Stimulated activated CD4-positive, alpha-beta T cell treated with anti-CD3 and anti-CD28 coated beads, Interleukin-4, amount 100 ng/mL, for 4 hours (primary cell): ENCODE results near the gene TSPEAR.
"Not testable (repeated sequence)": the region's sequence is repeated elsewhere in the genome, so short reads cannot be mapped to it uniquely, and the experiment has no call there.

Experiments used
- DNase-seq, 2 experiments: peaks; one replicate each; pipeline ENCODE4 v3.0.0-alpha.2; 2020

TSPEAR gene

GRCh38 chr21:44625756-44626155 lies 85.6 kb downstream of the TSPEAR start:
- DNase-seq: no peak

GRCh38 chr21:44623575-44623974 lies 87.8 kb downstream of the TSPEAR start:
- DNase-seq: no peak

- DNase-seq: no peak
These were observed 91.5 kb downstream of the TSPEAR start for GRCh38 chr21:44619886-44620285.

GRCh38 chr21:44618909-44619308 lies 92.5 kb downstream of the TSPEAR start:
- peak; percentile 34 to 68 for DNase-seq

GRCh38 chr21:44618504-44618903 lies 92.9 kb downstream of the TSPEAR start:
- DNase-seq: no peak

GRCh38 chr21:44617071-44617501 lies 94.3 kb downstream of the TSPEAR start:
- no peak for DNase-seq

- no peak for DNase-seq
These were observed 94.8 kb downstream of the TSPEAR start for GRCh38 chr21:44616591-44616926.

GRCh38 chr21:44615911-44616590 lies 95.3 kb downstream of the TSPEAR start:
- DNase-seq: no peak

- DNase-seq: no peak
These were observed 95.9 kb downstream of the TSPEAR start for GRCh38 chr21:44615466-44615865.

GRCh38 chr21:44614961-44615391 lies 96.4 kb downstream of the TSPEAR start:
- DNase-seq: no peak

GRCh38 chr21:44614161-44614631 lies 97.2 kb downstream of the TSPEAR start:
- DNase-seq: no peak

- DNase-seq: no peak
These were observed 97.8 kb downstream of the TSPEAR start for GRCh38 chr21:44613386-44614155.

GRCh38 chr21:44612669-44613229 lies 98.6 kb downstream of the TSPEAR start:
- no peak for DNase-seq

GRCh38 chr21:44612029-44612486 lies 99.3 kb downstream of the TSPEAR start, which contains the start of gene KRTAP10-8:
Gene KRTAP10-8, plus strand, starts transcription at chr21:44612079. Its CDS starts 22 bp downstream, at chr21:44612101.
- no peak for DNase-seq

GRCh38 chr21:44611551-44611950 lies 99.8 kb downstream of the TSPEAR start:
- DNase-seq: no peak

GRCh38 chr21:44610157-44610843 lies 101.1 kb downstream of the TSPEAR start:
- not testable (repeated sequence) for DNase-seq

GRCh38 chr21:44609193-44609592 lies 102.2 kb downstream of the TSPEAR start:
- DNase-seq: no peak

GRCh38 chr21:44606495-44606894 lies 104.9 kb downstream of the TSPEAR start:
- no peak for DNase-seq

GRCh38 chr21:44603911-44604310 lies 107.5 kb downstream of the TSPEAR start:
- no peak for DNase-seq

GRCh38 chr21:44603109-44603875 lies 108.1 kb downstream of the TSPEAR start:
- DNase-seq: no peak

GRCh38 chr21:44602463-44602850 lies 108.9 kb downstream of the TSPEAR start:
- DNase-seq: no peak
